Measurements from ENCODE around the gene MSMB.

MSMB gene

GRCh38 chr10:46017733-46018132, 28.3 kb downstream of the MSMB start:
- Histone ChIP-seq H3K27ac (replicated peaks) (no peak overlapping the region), H3K27me3 (ENCODE audit: insufficient read depth, poor library complexity, severe bottlenecking) (no peaks in the 10 kb centered on the region)
- TF ChIP-seq SPI1 (IDR thresholded peaks at IDR 0.05; ENCODE audit: borderline replicate concordance, low read depth) (no peak), POLR2AphosphoS5 (IDR thresholded peaks at IDR 0.05; ENCODE audit: low read depth) (no peak), GABPA (IDR thresholded peaks at IDR 0.05; ENCODE audit: low read depth) (no peak), CTCF (IDR thresholded peaks at IDR 0.05; ENCODE audit: insufficient read depth, low read length) (no peak)
- TF ChIP-seq, protein P1, sequence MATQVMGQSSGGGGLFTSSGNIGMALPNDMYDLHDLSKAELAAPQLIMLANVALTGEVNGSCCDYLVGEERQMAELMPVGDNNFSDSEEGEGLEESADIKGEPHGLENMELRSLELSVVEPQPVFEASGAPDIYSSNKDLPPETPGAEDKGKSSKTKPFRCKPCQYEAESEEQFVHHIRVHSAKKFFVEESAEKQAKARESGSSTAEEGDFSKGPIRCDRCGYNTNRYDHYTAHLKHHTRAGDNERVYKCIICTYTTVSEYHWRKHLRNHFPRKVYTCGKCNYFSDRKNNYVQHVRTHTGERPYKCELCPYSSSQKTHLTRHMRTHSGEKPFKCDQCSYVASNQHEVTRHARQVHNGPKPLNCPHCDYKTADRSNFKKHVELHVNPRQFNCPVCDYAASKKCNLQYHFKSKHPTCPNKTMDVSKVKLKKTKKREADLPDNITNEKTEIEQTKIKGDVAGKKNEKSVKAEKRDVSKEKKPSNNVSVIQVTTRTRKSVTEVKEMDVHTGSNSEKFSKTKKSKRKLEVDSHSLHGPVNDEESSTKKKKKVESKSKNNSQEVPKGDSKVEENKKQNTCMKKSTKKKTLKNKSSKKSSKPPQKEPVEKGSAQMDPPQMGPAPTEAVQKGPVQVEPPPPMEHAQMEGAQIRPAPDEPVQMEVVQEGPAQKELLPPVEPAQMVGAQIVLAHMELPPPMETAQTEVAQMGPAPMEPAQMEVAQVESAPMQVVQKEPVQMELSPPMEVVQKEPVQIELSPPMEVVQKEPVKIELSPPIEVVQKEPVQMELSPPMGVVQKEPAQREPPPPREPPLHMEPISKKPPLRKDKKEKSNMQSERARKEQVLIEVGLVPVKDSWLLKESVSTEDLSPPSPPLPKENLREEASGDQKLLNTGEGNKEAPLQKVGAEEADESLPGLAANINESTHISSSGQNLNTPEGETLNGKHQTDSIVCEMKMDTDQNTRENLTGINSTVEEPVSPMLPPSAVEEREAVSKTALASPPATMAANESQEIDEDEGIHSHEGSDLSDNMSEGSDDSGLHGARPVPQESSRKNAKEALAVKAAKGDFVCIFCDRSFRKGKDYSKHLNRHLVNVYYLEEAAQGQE (IDR thresholded peaks at IDR 0.05; ENCODE audit: insufficient replicate concordance, low read depth) = no peak

DNA sequence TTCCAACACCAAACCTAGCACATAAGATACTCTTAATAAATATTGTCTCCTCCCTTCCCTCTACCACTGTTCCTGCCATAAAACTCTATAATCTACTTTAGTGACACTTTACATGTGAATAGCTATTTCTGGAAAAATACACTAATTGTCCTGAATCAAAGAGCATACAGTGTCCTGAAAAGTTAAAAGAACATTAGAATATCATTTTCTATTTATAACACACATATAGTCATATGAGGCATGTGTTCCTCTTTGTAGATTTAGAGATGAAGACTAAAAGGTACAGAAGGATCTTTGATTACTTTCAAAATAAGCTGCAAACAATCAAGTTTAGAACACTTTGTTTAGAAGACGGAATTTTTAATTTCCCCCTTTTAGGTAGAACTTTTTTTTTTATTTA, 29.3 kb downstream of the MSMB start:
- TF ChIP-seq, protein P1 (IDR thresholded peaks at IDR 0.05; ENCODE audit: insufficient replicate concordance, low read depth) = no peak
- TF ChIP-seq CTCF (IDR thresholded peaks at IDR 0.05; ENCODE audit: insufficient read depth, low read length) (no peak), SPI1 (IDR thresholded peaks at IDR 0.05; ENCODE audit: borderline replicate concordance, low read depth) (no peak), POLR2AphosphoS5 (IDR thresholded peaks at IDR 0.05; ENCODE audit: low read depth) (no peak), GABPA (IDR thresholded peaks at IDR 0.05; ENCODE audit: low read depth) (no peak)
- no peak for DNase-seq (ENCODE audit: low read depth in 1 of 2, low spot score in 1 of 2)
- no peaks in the 10 kb centered on the region for H3K27me3 ChIP-seq (ENCODE audit: insufficient read depth, poor library complexity, severe bottlenecking)
- no peak overlapping the region for H3K27ac ChIP-seq (replicated peaks)
- no peak overlapping the region for H3K4me3 ChIP-seq (replicated peaks; ENCODE audit: insufficient read depth, low read length)

More at GRCh38 chr10:46017733-46018132, 28.3 kb downstream of the MSMB start:
- no peak for DNase-seq (ENCODE audit: low read depth in 1 of 2, low spot score in 1 of 2)
- no peak overlapping the region for H3K4me3 ChIP-seq (replicated peaks; ENCODE audit: insufficient read depth, low read length)

- TF ChIP-seq SPI1 (IDR thresholded peaks at IDR 0.05; ENCODE audit: borderline replicate concordance, low read depth) (no peak), GABPA (IDR thresholded peaks at IDR 0.05; ENCODE audit: low read depth) (no peak), POLR2AphosphoS5 (IDR thresholded peaks at IDR 0.05; ENCODE audit: low read depth) (no peak), CTCF (IDR thresholded peaks at IDR 0.05; ENCODE audit: insufficient read depth, low read length) (no peak)
- TF ChIP-seq, protein P1 (IDR thresholded peaks at IDR 0.05; ENCODE audit: insufficient replicate concordance, low read depth) = no peak
- no peak overlapping the region for H3K4me3 ChIP-seq (replicated peaks; ENCODE audit: insufficient read depth, low read length)
- H3K27me3 ChIP-seq (ENCODE audit: insufficient read depth, poor library complexity, severe bottlenecking) = no peaks in the 10 kb centered on the region
- no peak overlapping the region for H3K27ac ChIP-seq (replicated peaks)
- no peak for DNase-seq (ENCODE audit: low read depth in 1 of 2, low spot score in 1 of 2)
Observed at GRCh38 chr10:46016190-46016589, 29.9 kb downstream of the MSMB start.
